HepG2 (cell line): ENCODE data around the gene NUBP2. TPM values are rescaled to one million over a fixed set of nuclear protein-coding genes. Genes with fewer than 3 reads are reported as not detected.

Source experiments
- ETV6 ChIP-seq: sonication (generic); formaldehyde crosslinking; conservative IDR thresholded peaks from 2 replicates; pipeline ENCODE4 v1.4.0; 2020; ENCODE audit warnings: missing genetic modification reagents
- GABPB1 ChIP-seq: IDR thresholded peaks from 2 replicates; pipeline ENCODE4 v1.6.1; 2016; ENCODE audit warnings: mild to moderate bottlenecking, missing genetic modification reagents, moderate library complexity, missing compliant biosample characterization
- NCOA1 ChIP-seq: sonication (generic); formaldehyde crosslinking; IDR thresholded peaks from 2 replicates; pipeline ENCODE4 v1.9.0; 2021; ENCODE audit warnings: missing genetic modification reagents
- NR2F2 ChIP-seq: IDR thresholded peaks from 2 replicates; pipeline ENCODE4 v1.6.1; 2012; ENCODE audit warnings: low read depth, inconsistent platforms, borderline replicate concordance
- PHF21A ChIP-seq: sonication (generic); formaldehyde crosslinking; IDR thresholded peaks from 2 replicates; pipeline ENCODE4 v1.5.0; 2020; ENCODE audit warnings: mild to moderate bottlenecking, missing genetic modification reagents
- SOX6 ChIP-seq, 2 experiments: fragments of 450-650 bp in 1 of 2; sonication (generic) in 1 of 2; formaldehyde crosslinking in 1 of 2; IDR thresholded peaks; 2 replicates each; pipeline versions ENCODE4 v1.4.0 to v1.6.1; 2017 to 2020; ENCODE audit warnings: antibody characterized with exemption in 1 of 2, mild to moderate bottlenecking in 1 of 2, missing genetic modification reagents in 1 of 2
- TBX3 ChIP-seq: fragments of 450-650 bp; IDR thresholded peaks from 2 replicates; pipeline ENCODE4 v1.6.1; 2017; ENCODE audit warnings: antibody characterized with exemption, mild to moderate bottlenecking, inconsistent platforms, borderline replicate concordance
- ZBTB4 ChIP-seq: sonication (generic); formaldehyde crosslinking; IDR thresholded peaks from 2 replicates; pipeline ENCODE4 v1.4.0; 2020; ENCODE audit warnings: missing genetic modification reagents, mild to moderate bottlenecking, borderline replicate concordance
- ZNF329 ChIP-seq: sonication (generic); formaldehyde crosslinking; IDR thresholded peaks from 2 replicates; pipeline ENCODE4 v1.9.0; 2021; ENCODE audit warnings: low read depth, mild to moderate bottlenecking, missing genetic modification reagents
- ZNF550 ChIP-seq: sonication (generic); formaldehyde crosslinking; IDR thresholded peaks from 2 replicates; pipeline ENCODE4 v1.4.0; 2020; ENCODE audit warnings: mild to moderate bottlenecking, missing genetic modification reagents, borderline replicate concordance
- ZNF652 ChIP-seq: IDR thresholded peaks from 2 replicates; pipeline ENCODE4 v1.6.1; 2016; ENCODE audit warnings: low read depth, borderline replicate concordance
- ZNF672 ChIP-seq: sonication (generic); formaldehyde crosslinking; IDR thresholded peaks from 2 replicates; pipeline ENCODE4 v1.8.1; 2022; ENCODE audit warnings: missing genetic modification reagents
- ZNF737 ChIP-seq: sonication (generic); formaldehyde crosslinking; IDR thresholded peaks from 2 replicates; pipeline ENCODE4 v1.5.0; 2020; ENCODE audit warnings: missing genetic modification reagents, mild to moderate bottlenecking, borderline replicate concordance
- polyA plus RNA-seq, 8 experiments: library from polyadenylated mRNA; depleted of rRNA in 3 of 8; stranded (reverse) in 7 of 8; unstranded in 1 of 8; fragments of >200 nt; fragmentation: Illumina TruSeq in 4 of 8; extraction: Trizol in 4 of 8; gene quantifications; 2 replicates each; pipeline versions ENCODE4 v1.2.1 to v1.2.3, GENCODE V29; 2011 to 2016; ENCODE audit warnings: low read depth in 4 of 8, missing spikeins in 1 of 8, mixed read lengths in 1 of 8; ENCODE audit not compliant: insufficient read depth in 1 of 8
- total RNA-seq, 5 experiments: library from RNA; depleted of rRNA; stranded (reverse); fragments of >200 nt; fragmentation: Illumina TruSeq; extraction: Trizol; gene quantifications; 2 replicates each; pipeline ENCODE4 v1.2.3, GENCODE V29; 2016; ENCODE audit warnings: low read depth in 1 of 5
- TF ChIP-seq, protein P1 (sequence below): IDR thresholded peaks from 2 replicates; pipeline ENCODE4 v1.6.1; 2016; ENCODE audit warnings: low read depth, control low read depth
- TF ChIP-seq, protein P2 (sequence below): IDR thresholded peaks from 2 replicates; pipeline ENCODE4 v1.6.1; 2012; ENCODE audit warnings: low read depth, low read length, improper control_type of control experiment
- TF ChIP-seq, protein P3 (sequence below): sonication (generic); formaldehyde crosslinking; IDR thresholded peaks from 2 replicates; pipeline ENCODE4 v1.4.0; 2020; ENCODE audit warnings: missing genetic modification reagents

Gene NUBP2
- total and polyA plus RNA-seq, 2 of the 13 experiments (the other 11 are each of a cell fraction or from before 2014, with no cell fraction given) = 25.7 to 61.5 TPM

DNA sequence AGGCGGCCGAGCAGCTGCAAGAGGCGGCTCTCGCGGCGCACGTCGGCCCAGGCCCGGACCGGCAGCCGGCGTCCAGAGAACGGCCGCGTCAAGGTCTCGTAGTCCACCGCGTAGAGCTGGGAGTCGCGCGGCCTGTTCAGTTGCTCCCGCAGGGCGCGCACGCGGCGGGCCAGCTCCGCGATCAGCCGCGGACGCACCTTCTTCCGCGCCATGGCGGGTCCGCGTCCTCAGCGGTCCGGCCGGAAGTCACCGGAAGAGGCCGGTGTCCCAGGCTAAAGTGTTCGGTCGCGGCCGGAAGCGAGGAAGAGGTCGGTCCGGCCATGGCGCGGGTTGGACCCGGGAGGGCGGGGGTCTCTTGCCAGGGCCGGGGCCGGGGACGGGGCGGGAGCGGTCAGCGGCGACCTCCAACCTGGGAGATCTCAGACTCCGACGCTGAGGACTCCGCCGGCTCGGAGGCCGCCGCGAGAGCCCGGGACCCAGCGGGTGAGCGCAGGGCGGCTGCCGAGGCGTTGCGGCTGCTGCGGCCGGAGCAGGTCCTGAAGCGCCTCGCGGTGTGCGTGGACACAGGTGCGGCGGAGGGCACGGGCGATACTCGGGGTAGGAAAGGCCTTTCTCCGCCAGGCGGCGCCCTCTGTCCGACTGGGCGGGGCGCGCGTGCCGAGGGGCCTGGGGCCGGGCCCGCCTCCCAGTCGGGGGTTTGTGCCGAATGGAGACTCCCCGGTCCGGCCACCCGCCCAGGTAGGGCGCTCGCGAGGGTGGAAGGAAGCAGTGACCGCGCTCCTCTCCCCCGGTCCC, 9.7 kb upstream of the NUBP2 start, which contains the start of gene MRPS34 (continued):
- TF ChIP-seq SOX6 (IDR thresholded peaks at IDR 0.05) (no peak), SOX6 (CRISPR knock-in tag; IDR thresholded peaks at IDR 0.05) (peak; percentile 8; the same call in 1 of the 2 replicates), ZNF550 (CRISPR knock-in tag) (0 out of 2 replicates have a peak, but pooled peaks have one; percentile 7), ZNF329 (peak; percentile 82), ZBTB4 (0 out of 2 replicates have a peak, but pooled peaks have one; percentile 9), PHF21A (CRISPR knock-in tag) (peak; percentile 62), TBX3 (peak; percentile 7; the same call in 1 of the 2 replicates), NR2F2 (peak; percentile 10; the same call in 1 of the 2 replicates), GABPB1 (peak; percentile 98), ZNF652 (CRISPR knock-in tag) (no peak), ZNF672 (CRISPR knock-in tag) (peak; percentile 83; the same call in 1 of the 2 replicates), NCOA1 (CRISPR knock-in tag) (peak; percentile 97), ZNF737 (CRISPR knock-in tag) (no peak; the same call in 1 of the 2 replicates), ETV6 (CRISPR knock-in tag) (no peak; the same call in 1 of the 2 replicates)
- TF ChIP-seq, protein P1, sequence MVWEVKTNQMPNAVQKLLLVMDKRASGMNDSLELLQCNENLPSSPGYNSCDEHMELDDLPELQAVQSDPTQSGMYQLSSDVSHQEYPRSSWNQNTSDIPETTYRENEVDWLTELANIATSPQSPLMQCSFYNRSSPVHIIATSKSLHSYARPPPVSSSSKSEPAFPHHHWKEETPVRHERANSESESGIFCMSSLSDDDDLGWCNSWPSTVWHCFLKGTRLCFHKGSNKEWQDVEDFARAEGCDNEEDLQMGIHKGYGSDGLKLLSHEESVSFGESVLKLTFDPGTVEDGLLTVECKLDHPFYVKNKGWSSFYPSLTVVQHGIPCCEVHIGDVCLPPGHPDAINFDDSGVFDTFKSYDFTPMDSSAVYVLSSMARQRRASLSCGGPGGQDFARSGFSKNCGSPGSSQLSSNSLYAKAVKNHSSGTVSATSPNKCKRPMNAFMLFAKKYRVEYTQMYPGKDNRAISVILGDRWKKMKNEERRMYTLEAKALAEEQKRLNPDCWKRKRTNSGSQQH = peak; percentile 89; the same call in 1 of the 2 replicates
- TF ChIP-seq, protein P2, sequence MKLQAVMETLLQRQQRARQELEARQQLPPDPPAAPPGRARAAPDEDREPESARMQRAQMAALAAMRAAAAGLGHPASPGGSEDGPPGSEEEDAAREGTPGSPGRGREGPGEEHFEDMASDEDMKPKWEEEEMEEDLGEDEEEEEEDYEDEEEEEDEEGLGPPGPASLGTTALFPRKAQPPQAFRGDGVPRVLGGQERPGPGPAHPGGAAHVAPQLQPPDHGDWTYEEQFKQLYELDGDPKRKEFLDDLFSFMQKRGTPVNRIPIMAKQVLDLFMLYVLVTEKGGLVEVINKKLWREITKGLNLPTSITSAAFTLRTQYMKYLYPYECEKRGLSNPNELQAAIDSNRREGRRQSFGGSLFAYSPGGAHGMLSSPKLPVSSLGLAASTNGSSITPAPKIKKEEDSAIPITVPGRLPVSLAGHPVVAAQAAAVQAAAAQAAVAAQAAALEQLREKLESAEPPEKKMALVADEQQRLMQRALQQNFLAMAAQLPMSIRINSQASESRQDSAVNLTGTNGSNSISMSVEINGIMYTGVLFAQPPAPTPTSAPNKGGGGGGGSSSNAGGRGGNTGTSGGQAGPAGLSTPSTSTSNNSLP = no peak
- TF ChIP-seq, protein P3, sequence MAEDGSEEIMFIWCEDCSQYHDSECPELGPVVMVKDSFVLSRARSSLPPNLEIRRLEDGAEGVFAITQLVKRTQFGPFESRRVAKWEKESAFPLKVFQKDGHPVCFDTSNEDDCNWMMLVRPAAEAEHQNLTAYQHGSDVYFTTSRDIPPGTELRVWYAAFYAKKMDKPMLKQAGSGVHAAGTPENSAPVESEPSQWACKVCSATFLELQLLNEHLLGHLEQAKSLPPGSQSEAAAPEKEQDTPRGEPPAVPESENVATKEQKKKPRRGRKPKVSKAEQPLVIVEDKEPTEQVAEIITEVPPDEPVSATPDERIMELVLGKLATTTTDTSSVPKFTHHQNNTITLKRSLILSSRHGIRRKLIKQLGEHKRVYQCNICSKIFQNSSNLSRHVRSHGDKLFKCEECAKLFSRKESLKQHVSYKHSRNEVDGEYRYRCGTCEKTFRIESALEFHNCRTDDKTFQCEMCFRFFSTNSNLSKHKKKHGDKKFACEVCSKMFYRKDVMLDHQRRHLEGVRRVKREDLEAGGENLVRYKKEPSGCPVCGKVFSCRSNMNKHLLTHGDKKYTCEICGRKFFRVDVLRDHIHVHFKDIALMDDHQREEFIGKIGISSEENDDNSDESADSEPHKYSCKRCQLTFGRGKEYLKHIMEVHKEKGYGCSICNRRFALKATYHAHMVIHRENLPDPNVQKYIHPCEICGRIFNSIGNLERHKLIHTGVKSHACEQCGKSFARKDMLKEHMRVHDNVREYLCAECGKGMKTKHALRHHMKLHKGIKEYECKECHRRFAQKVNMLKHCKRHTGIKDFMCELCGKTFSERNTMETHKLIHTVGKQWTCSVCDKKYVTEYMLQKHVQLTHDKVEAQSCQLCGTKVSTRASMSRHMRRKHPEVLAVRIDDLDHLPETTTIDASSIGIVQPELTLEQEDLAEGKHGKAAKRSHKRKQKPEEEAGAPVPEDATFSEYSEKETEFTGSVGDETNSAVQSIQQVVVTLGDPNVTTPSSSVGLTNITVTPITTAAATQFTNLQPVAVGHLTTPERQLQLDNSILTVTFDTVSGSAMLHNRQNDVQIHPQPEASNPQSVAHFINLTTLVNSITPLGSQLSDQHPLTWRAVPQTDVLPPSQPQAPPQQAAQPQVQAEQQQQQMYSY (CRISPR knock-in tag) = 0 out of 2 replicates have a peak, but pooled peaks have one; percentile 26
